DND-41 (cell line): ENCODE results near the gene LAS1L.
"Not testable (repeated sequence)": the region's sequence is repeated elsewhere in the genome, so short reads cannot be mapped to it uniquely, and the experiment has no call there.

Source experiments
- ATAC-seq: fragments of 200-7000 bp; cut with Tn5 transposase; 3 replicates; pipeline ENCODE4 v1.9.1; 2021; ENCODE audit warnings: low read depth; ENCODE audit not compliant: insufficient read depth
- DNase-seq: peaks from one replicate; pipeline ENCODE4 v3.0.0-alpha.2; 2020
- H2AFZ ChIP-seq: 2 replicates; pipeline ENCODE4 v1.6.0; 2012; ENCODE audit warnings: low read depth, low read length
- H3K27ac ChIP-seq: 2 replicates; pipeline ENCODE4 v1.5.1; 2012; ENCODE audit warnings: low read length, inconsistent platforms
- H3K27me3 ChIP-seq: fragments of 200-600 bp; sonication (generic); 2 replicates; pipeline ENCODE4 v1.6.0; 2012; ENCODE audit warnings: low read length, mild to moderate bottlenecking, inconsistent platforms; ENCODE audit not compliant: insufficient read depth, poor library complexity
- H3K36me3 ChIP-seq: 2 replicates; pipeline ENCODE4 v1.5.1; 2012; ENCODE audit warnings: low read length, inconsistent platforms; ENCODE audit not compliant: insufficient read depth
- H3K4me1 ChIP-seq: 2 replicates; pipeline ENCODE4 v1.5.1; 2012; ENCODE audit warnings: mild to moderate bottlenecking, low read length; ENCODE audit not compliant: insufficient read depth
- H3K4me2 ChIP-seq: 2 replicates; pipeline ENCODE4 v1.6.0; 2012; ENCODE audit warnings: mild to moderate bottlenecking, moderate library complexity, low read length, inconsistent platforms; ENCODE audit not compliant: insufficient read depth
- H3K4me3 ChIP-seq, 2 experiments: fragments of 200-600 bp in 1 of 2; shearing (Covaris generic) in 1 of 2; 2 replicates each; pipeline ENCODE4 v1.5.1; 2012 to 2016; ENCODE audit warnings: inconsistent platforms in 2 of 2, low read length in 2 of 2, mild to moderate bottlenecking in 2 of 2, low read depth in 1 of 2, moderate library complexity in 1 of 2
- H3K79me2 ChIP-seq: 2 replicates; pipeline ENCODE4 v1.6.0; 2012; ENCODE audit warnings: low read length, inconsistent platforms; ENCODE audit not compliant: insufficient read depth
- H3K9ac ChIP-seq: 2 replicates; pipeline ENCODE4 v1.6.0; 2012; ENCODE audit warnings: low read depth, mild to moderate bottlenecking, inconsistent platforms, low read length, moderate library complexity
- H3K9me3 ChIP-seq: 2 replicates; pipeline ENCODE4 v1.5.1; 2012; ENCODE audit warnings: low read length, moderate library complexity, mild to moderate bottlenecking, inconsistent platforms; ENCODE audit not compliant: insufficient read depth, severe bottlenecking
- H4K20me1 ChIP-seq: 2 replicates; pipeline ENCODE4 v1.6.0; 2012; ENCODE audit warnings: low read length; ENCODE audit not compliant: insufficient read depth
- EZH2 ChIP-seq: IDR thresholded peaks from 3 replicates; pipeline ENCODE4 v1.6.1; 2012; ENCODE audit warnings: borderline replicate concordance, low read depth, mild to moderate bottlenecking, moderate library complexity, low read length, inconsistent platforms; ENCODE audit not compliant: severe bottlenecking
- TF ChIP-seq, protein P1 (sequence below): IDR thresholded peaks from 2 replicates; pipeline ENCODE4 v1.5.1; 2012; ENCODE audit warnings: borderline replicate concordance, low read length, moderate library complexity, mild to moderate bottlenecking; ENCODE audit not compliant: poor library complexity, severe bottlenecking; ENCODE audit errors: extremely low read depth

The LAS1L gene

DNA sequence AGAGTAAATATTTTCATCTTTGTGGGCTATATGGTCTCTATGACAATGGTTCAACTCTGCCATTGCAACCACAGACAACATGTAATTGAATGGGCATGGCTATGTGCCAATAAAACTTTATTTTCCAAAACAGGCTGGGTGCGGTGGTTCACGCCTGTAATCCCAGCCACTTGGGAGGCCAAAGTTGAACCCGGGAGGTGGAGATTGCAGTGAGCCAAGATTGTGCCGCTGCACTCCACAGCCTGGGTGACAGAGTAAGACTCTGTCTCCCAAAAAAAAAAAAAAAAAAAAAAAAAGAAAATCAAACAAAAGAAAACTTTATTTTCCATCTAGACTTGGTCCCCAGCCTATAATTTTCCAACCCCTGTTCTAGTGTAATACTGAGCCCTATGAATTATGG, 38.4 kb upstream of the LAS1L start:
- Histone ChIP-seq H3K4me3 (no peak overlapping the region), H3K27me3 (no peaks in the 10 kb centered on the region), H3K4me1 (no peaks in the 10 kb centered on the region), H4K20me1 (no peaks in the 10 kb centered on the region), H3K9me3 (no peaks in the 10 kb centered on the region), H3K36me3 (no peaks in the 10 kb centered on the region), H3K27ac (no peak overlapping the region), H3K4me2 (no peak overlapping the region), H2AFZ (no peak overlapping the region), H3K79me2 (no peaks in the 10 kb centered on the region), H3K9ac (no peak overlapping the region)
- no peak for ATAC-seq
- TF ChIP-seq EZH2: no peak
- TF ChIP-seq, protein P1, sequence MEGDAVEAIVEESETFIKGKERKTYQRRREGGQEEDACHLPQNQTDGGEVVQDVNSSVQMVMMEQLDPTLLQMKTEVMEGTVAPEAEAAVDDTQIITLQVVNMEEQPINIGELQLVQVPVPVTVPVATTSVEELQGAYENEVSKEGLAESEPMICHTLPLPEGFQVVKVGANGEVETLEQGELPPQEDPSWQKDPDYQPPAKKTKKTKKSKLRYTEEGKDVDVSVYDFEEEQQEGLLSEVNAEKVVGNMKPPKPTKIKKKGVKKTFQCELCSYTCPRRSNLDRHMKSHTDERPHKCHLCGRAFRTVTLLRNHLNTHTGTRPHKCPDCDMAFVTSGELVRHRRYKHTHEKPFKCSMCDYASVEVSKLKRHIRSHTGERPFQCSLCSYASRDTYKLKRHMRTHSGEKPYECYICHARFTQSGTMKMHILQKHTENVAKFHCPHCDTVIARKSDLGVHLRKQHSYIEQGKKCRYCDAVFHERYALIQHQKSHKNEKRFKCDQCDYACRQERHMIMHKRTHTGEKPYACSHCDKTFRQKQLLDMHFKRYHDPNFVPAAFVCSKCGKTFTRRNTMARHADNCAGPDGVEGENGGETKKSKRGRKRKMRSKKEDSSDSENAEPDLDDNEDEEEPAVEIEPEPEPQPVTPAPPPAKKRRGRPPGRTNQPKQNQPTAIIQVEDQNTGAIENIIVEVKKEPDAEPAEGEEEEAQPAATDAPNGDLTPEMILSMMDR: no peak
- no peak for DNase-seq

DNA sequence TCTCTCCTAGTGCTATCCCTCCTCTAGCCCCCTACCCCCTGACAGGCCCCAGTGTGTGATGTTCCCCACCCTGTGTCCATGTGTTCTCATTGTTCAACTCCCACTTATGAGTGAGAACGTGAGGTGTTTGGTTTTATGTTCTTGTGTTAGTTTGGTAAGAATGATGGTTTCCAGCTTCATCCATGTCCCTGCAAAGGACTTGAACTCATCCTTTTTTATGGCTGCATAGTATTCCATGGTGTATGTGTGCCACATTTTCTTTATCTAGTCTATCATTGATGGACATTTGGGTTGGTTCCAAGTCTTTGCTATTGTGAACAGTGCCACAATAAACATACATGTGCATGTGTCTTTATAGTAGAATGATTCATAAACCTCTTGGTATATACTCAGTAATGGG, 28.3 kb upstream of the LAS1L start:
- not testable (repeated sequence) for H4K20me1 ChIP-seq, DNase-seq, H3K27me3 ChIP-seq, H3K36me3 ChIP-seq, H2AFZ ChIP-seq, H3K4me3 ChIP-seq, H3K79me2 ChIP-seq, H3K9ac ChIP-seq, ATAC-seq, H3K9me3 ChIP-seq, H3K27ac ChIP-seq, H3K4me2 ChIP-seq, H3K4me1 ChIP-seq

DNA sequence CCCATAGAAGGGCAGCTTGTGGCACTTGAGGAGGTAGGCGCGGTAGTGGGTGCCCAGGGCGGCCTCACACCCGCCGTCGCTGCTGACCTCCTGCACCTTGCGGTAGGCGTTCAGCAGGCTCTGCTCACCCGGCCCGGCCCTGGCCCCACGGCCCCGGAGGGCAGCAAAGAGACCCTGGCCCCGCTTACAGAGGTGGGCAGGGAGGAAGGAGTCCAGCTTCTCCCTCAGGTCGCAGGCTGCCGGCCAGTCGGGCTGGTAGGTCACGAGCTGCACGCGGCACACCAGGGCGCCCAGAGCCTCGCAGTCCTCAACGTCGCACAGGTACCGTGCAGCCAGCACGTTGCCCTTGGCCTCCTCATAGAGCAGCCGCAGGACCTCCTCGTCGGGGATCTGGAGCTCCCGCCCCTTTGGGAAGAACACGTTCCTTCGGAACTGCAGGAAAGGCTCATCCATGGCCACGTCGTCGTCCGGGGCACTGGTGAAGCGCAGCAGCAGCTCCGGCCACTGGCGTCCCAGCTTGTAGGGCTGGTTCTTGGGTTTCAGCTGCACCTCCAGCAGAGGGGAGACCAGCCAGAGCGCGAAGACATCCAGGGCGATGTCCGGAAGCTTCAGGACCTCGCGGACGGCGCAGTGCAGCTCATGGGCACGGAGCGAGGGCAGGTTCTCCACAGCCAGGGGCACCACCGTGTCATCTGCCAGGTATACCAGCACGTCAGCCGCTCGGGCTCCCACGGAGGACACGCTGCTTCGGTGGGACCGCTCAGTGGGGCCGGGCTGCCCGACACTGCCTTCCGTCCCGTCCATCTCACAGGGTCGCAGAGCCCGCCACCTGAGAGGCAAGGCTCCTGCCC, 17.1 kb upstream of the LAS1L start:
- Histone ChIP-seq H3K36me3 (no peaks in the 10 kb centered on the region), H3K4me2 (no peak overlapping the region), H2AFZ (no peak overlapping the region), H4K20me1 (no peaks in the 10 kb centered on the region), H3K27me3 (no peaks in the 10 kb centered on the region), H3K4me1 (no peaks in the 10 kb centered on the region), H3K9me3 (no peaks in the 10 kb centered on the region), H3K9ac (no peak overlapping the region), H3K4me3 (no peak overlapping the region), H3K79me2 (no peaks in the 10 kb centered on the region), H3K27ac (no peak overlapping the region)
- TF ChIP-seq EZH2: no peak
- TF ChIP-seq, protein P1: no peak
- ATAC-seq (no peak), DNase-seq (no peak)

DNA sequence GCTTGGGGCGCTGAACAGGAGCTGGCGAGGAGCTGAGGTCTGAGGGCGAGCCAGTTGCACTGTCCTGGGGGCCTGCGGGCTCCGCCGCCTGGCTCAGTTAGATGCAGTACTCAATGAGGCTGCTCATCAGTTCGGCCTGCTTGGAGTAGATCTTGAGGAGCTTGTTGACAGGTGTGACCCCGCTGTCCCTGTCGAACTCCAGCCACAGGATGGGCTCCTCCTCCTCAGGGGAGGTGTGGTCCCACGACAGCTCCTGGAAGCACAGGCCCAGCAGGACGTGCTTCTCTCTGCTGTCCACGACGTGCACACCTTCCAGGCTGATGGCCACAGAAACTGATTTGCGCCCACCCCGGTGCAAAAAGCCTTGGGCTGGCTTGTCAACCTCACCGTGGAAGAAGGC, 16.5 kb upstream of the LAS1L start:
- Histone ChIP-seq H3K79me2 (no peaks in the 10 kb centered on the region), H3K4me3 (no peak overlapping the region), H3K4me1 (no peaks in the 10 kb centered on the region), H3K36me3 (no peaks in the 10 kb centered on the region), H4K20me1 (no peaks in the 10 kb centered on the region), H2AFZ (no peak overlapping the region), H3K27me3 (no peaks in the 10 kb centered on the region), H3K9me3 (no peaks in the 10 kb centered on the region), H3K9ac (no peak overlapping the region), H3K27ac (no peak overlapping the region), H3K4me2 (no peak overlapping the region)
- ATAC-seq (no peak), DNase-seq (no peak)
- TF ChIP-seq EZH2: no peak
- TF ChIP-seq, protein P1: no peak
